ENCODE measurements around the gene SPEM1. TPM values are rescaled to one million over a fixed set of nuclear protein-coding genes. Genes with fewer than 3 reads are reported as not detected.
A peak's percentile ranks its signal among the peaks of the same experiment; 100 is the strongest.

SPEM1 gene
- total RNA-seq, 1 donor from 2014 or later = not detected

DNA sequence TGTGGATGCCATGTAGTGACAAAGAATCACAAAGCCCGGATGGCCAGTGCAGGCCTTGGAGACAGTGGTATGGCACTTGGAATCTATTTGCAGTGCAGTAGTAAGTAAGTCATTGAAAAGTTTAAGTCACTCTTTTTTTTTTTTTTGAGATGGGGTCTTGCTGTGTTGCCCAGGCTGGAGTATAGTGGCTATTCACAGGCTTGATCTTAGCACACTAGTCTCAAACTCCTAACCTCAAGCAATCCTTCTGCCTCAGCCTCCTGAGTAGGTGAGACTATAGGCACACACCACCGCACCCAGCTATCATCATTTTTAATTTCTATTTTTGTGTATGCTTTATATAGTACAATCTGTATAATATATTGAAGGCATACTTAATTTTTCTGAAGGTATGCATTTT lies 21.5 kb upstream of the SPEM1 start:
- no peak for DNase-seq (ENCODE audit: low read depth in 2 of 2)

DNA sequence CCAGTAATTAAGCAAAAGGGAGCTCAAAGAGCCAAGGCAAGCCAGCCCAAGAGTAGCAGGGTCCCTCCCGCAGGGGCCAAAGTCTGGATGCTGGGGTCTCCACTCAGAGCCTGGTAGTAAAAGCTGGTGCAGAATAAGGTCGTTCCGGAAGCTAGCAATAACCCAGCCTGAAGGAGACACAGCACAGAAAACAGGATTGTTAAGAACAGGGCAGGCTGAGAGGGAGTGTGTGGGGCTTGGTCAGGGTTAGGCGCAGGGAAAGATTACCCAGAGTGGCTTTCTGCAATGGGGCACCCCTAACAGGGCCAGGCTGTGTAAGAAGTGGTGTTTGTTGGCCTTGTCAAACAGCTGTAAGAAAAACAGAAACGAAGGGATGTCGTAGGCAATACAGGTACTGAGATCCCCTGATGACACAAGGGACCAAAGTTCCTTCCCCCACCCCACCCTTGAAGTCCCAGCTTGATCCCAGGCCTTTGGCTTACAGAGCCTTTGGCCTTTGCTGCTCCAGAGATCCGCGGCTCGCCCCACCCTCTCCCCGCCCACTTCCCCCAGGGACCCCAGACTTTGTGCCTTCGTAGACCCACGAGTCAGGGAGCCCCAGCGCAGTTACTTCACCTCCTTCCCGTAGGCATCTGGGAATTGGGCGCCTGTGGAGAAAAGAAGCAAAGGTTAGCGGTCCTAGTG lies 16.9 kb upstream of the SPEM1 start:
- no peak for DNase-seq (ENCODE audit: low read depth in 2 of 2)

GRCh38 chr17:7403727-7403976 lies 16.5 kb upstream of the SPEM1 start:
- DNase-seq (ENCODE audit: low read depth in 2 of 2) = no peak

GRCh38 chr17:7403977-7404736 lies 16.0 kb upstream of the SPEM1 start, which contains the start of gene TMEM256:
TMEM256 (minus strand) TSS chr17:7404097; CDS start chr17:7404084, 13 bp downstream.
- peak; percentile 98 to 100 for DNase-seq (ENCODE audit: low read depth in 2 of 2)

DNA sequence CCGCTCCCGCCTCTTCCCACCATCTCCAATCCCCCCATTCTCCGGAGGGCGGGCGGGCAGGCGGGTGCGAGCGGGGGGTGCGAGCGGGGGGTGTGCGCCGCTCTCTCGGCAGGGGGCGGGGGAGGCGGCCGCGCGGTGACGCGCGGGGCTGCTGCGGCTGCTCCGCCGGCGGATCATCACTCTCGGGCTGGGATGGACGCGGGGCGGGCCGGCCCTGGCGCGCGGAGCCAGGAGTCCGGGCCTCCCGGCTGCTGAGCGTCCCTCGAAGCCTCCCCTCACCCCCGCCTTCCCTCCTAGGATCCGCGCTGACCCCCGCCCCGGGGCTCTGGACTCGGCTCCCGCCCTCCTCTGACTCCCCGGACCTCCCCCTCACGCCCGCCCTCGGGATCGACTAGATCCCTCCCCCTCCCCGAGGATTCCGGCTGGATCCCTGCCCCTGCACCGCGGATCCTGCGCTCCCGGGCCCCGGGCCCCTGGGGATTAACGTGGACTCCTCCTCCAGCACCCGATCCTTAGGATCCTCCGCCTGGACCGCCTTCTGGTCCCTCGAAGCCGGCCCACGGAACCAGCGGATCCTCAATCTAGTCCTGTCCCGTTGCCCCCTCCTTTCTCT lies 15.3 kb upstream of the SPEM1 start:
- DNase-seq (ENCODE audit: low read depth in 2 of 2) = no peak

DNA sequence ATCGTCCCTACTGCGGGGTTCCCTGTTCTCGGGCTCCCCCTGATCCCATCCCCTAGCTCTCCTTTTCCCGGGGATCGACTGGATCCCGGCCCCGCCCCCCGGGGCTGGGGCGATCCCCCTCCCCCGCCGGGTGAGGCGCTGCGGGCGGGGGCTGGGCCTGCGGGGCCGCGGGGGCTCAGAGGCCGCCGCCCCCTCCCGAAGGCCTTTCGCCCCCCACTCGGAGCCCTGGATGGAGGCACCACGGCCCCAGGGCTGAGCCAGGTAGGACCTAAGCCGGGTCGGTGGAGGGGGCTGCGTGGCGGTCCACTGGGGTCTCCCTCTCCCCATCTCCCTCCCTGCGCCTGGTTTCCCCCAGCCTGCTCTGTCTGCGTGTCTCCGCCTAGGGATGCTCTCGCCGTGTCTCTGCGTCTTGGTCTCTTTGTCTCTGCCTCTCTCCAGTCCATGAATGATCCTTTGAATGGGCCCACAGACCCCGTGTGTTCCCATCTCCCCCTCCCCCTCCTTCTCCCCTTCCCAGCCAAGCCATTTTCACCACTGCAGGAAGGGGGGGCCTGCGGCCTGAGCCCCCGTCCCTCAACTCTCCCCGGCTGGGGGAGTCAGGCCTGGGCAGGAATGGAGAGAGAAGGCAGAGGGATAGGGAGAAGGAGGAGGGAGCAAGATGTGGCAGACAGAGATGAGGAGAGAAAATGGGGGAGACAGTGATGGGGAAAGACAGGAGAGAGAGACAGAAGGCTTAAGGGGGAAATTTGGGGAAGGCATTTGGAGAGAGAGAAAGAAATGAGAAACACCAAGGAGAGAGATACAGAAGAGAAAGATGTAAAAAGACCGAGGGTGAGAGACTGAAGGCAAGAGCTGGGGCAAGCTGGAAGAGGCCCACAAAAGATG lies 14.5 kb upstream of the SPEM1 start:
- DNase-seq (ENCODE audit: low read depth in 2 of 2) = no peak

GRCh38 chr17:7406235-7406825 lies 13.8 kb upstream of the SPEM1 start:
- no peak for DNase-seq (ENCODE audit: low read depth in 2 of 2)

GRCh38 chr17:7407082-7407481 lies 13.0 kb upstream of the SPEM1 start:
- no peak for DNase-seq (ENCODE audit: low read depth in 2 of 2)

DNA sequence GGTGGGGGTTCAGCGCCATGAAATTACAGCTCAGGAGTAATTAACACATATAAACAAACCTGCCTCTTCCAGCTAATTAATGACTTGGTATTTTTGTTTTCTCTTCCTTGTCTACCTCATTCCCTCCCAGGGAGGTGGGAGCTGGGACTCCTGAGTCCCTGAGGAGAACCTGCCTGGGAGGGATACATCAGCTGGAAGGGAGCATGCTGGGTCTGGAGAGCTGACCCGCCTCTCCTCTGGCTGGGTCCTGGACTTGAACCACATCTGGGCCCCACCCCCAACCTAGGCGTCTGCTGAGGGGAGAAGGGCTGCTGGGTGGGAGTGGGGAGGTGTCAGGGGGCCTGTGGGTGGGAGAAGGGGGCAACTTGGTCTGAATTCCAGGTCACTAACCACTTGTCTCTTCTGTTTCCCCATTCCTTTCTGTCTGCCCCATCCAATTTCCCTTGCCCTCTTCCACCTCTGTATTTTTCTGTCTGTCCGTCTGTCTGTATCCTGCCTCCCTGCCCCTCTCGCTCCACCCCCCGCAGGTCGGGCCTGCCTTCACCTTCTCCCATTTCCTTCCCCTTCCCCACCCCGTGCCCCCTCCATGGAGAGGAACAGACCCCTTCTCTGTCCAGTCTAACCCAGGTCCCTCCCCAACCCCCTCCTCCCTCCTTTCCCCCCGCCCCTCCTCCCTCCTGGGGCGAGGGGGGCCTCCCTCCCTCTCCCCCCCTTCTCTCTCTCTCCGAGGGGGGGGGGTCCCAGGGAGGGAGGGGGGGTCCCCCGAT lies 12.5 kb upstream of the SPEM1 start, which contains the start of gene NLGN2:
Gene NLGN2, plus strand, starts transcription at position 361 of the 767 bp plus-strand sequence. CDS start 411 bp downstream, outside the sequence.
- no peak for DNase-seq (ENCODE audit: low read depth in 2 of 2)

- no peak for DNase-seq (ENCODE audit: low read depth in 2 of 2)
Measured at GRCh38 chr17:7408252-7408727, 11.8 kb upstream of the SPEM1 start.

DNA sequence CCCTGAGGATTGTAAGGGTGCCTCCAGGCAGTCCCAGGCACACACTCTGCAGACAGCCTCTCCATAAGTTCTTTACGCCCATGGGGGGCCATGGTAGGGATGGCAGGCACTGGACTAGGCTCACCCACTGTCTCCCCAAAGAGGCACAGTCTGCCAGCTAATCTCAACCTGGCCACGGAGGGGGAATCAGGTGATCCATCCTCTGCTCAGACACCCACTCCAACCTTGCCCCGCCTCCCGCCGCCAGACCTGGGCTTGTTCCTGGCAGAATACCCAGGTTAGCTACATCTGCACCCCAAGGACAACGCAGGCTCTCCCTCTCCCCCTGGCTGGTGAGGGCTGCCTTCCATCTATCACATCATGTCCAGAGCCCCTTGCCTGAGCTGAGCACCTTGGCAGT lies 11.3 kb upstream of the SPEM1 start:
- DNase-seq (ENCODE audit: low read depth in 2 of 2) = no peak

DNA sequence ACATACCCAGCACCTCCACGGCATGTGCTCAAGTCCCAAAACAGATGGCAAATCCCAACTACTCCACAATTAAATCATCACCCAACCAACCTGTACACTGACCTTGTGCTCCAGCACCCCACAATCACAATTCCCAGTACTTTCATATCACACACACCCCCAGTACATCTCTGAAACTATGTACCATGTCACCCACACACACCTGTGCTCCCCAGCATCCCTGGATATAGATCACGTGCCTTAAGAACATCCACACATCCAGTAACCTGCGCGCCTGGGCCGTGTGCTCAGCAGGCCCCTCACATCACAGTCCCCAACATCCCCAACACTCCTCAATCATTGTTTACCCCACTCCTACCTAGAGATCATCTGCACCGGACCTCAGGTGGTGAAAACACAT lies 10.4 kb upstream of the SPEM1 start:
- no peak for DNase-seq (ENCODE audit: low read depth in 2 of 2)

- no peak for DNase-seq (ENCODE audit: low read depth in 2 of 2)
Measured at GRCh38 chr17:7410634-7411426, 9.3 kb upstream of the SPEM1 start.

GRCh38 chr17:7411427-7411750 lies 8.7 kb upstream of the SPEM1 start:
- no peak for DNase-seq (ENCODE audit: low read depth in 2 of 2)

DNA sequence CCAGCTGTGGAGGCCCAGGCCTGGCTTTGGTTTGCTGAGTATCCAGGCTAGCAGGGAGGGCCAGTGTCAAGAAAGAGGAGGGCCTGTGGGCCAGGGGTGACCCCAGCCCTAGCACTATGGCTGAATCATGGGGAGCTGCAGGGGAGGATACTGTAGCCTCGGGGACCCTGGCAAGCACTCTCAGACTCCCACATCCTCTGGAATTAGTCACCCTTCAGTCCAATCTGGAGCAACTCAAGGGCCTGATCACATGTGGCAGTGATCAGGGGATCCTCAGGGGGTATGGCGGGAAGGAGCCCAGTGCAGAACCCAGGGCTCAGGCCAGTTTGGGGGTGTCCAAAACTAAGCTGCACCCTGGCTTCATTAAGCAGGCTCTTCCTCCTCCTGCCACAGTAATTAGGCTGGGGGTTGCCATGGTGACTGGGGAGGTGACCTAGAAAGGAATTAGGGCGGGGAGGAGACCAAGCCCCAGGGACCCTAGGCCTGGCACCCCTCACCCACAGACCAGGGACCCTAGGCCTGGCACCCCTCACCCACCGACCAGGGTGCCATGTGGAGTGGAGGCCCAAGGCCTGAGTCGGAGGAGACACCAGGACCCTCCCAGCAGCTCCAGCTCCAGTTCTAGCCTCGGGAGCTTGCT lies 6.7 kb upstream of the SPEM1 start:
- DNase-seq (ENCODE audit: low read depth in 2 of 2) = no peak

DNA sequence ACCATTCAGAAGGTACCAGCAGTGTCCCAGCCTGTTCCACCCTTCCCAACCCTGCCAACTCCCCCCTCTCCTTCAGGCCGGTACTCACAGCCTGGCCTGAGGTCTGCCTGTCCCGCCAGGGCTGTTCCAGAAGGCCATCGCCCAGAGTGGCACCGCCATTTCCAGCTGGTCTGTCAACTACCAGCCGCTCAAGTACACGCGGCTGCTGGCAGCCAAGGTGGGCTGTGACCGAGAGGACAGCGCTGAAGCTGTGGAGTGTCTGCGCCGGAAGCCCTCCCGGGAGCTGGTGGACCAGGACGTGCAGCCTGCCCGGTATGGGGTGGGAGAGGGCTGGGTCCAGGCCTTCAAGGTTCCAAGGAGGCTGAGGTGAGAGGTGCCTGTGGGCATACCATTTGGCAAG lies 5.3 kb upstream of the SPEM1 start:
- DNase-seq (ENCODE audit: low read depth in 2 of 2) = no peak

- DNase-seq (ENCODE audit: low read depth in 2 of 2) = no peak
Measured at GRCh38 chr17:7415784-7416183, 4.3 kb upstream of the SPEM1 start.

GRCh38 chr17:7416323-7416722 lies 3.8 kb upstream of the SPEM1 start:
- DNase-seq (ENCODE audit: low read depth in 2 of 2) = no peak

GRCh38 chr17:7417056-7417655 lies 3.0 kb upstream of the SPEM1 start:
- no peak for DNase-seq (ENCODE audit: low read depth in 2 of 2)

Data from dermis microvascular lymphatic vessel endothelial cell (primary cell).